ENCODE data around the gene MLYCD. TPM values are rescaled to one million over a fixed set of nuclear protein-coding genes. Genes with fewer than 3 reads are reported as not detected.
"Not testable (repeated sequence)": the region's sequence is repeated elsewhere in the genome, so short reads cannot be mapped to it uniquely, and the experiment has no call there.

Gene MLYCD
- total RNA-seq, 8 experiments from 2014 or later: 2.0 to 10.2 (median 3.0) TPM

DNA sequence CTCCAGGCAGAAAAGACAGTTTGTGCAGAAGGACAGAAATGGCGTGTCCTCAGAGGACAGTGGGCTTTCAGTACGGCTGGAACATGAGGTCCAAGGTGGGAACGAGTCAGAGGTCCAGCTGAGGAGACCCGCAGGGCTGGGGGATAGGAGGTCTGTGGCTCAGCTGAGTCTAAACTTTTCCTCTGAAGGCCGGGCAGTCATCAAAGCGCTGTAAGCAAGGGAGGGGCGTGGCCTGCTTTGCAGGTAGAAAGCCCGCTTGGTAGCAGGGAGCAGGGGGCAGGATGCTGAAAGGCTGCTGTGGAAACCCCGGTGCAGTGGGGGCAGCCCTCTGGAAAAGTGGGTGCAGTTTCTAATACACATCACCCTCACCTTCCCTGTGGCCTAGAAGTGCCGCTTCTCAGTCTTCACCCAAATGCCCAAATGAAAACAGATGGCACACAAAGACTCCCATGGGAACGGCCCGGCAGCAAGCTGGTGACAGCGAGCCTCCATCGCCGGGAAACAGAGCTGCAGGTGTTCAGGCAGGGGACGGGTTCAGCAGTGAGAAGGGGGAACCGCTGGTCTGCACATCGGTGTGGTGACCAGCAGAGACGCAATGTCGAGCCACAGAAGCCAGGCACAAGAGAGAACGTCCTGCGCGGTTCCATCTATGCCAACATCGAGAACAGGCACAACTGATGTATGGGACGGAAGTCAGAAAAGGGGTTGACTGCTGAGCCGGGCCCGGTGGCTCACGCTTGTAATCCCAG, 41.9 kb downstream of the MLYCD start:
- no peaks in the 10 kb centered on the region for H3K4me1 ChIP-seq (replicated peaks in 1 of 2)
- 51 to 98% (median 81%) methylated on average over 3 to 12 of the region's 28 CpGs; no CpG with 5 or more reads in 4 of the 10 experiments for WGBS, 10 experiments
- H3K27ac ChIP-seq: no peak overlapping the region
- peak in 3 of 8 experiments; percentile 10 to 31 (median 19) for ATAC-seq (replicated peaks in 6 of 8)
- in situ Hi-C loops (cut with MboI; ENCODE audit: low pct_unique_long_range_greater_than_20kb in 2 of 9, low sequenced_read_pairs in 9 of 9, unreplicated experiment in 9 of 9): loop anchor here in 1 of 9 experiments (25.0 kb wide), 1 partner anchor 546 kb away; no protein-coding TSS in a partner anchor
- H3K4me3 ChIP-seq: no peak overlapping the region

DNA sequence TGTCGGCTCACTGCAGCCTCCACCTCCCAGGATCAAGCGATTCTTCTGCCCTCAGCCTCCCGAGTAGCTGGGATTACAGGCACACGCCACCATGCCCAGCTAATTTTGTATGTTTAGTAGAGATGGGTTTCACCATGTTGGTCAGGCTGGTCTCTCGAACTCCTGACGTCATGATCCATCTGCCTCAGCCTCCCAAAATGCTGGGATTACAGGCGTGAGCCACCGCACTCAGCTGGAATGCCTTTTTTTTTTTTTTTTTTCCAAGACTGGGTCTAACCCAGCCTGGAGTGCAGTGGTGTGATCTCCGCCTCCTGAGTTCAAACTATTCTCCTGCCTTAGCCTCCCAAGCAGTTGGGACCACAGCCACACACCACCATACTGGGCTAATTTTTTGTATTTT, 42.6 kb downstream of the MLYCD start:
- WGBS, 10 experiments: 83 to 100% (median 96%) methylated on average over 1 to 6 of the region's 9 CpGs; no CpG with 5 or more reads in 4 of the 10 experiments
- H3K27ac ChIP-seq; H3K4me1 ChIP-seq (replicated peaks in 1 of 2); H3K4me3 ChIP-seq; ATAC-seq (replicated peaks in 6 of 8): not testable (repeated sequence)
- in situ Hi-C loops (cut with MboI; ENCODE audit: low pct_unique_long_range_greater_than_20kb in 2 of 9, low sequenced_read_pairs in 9 of 9, unreplicated experiment in 9 of 9): loop anchor here in 1 of 9 experiments (25.0 kb wide), 1 partner anchor 546 kb away; no protein-coding TSS in a partner anchor

DNA sequence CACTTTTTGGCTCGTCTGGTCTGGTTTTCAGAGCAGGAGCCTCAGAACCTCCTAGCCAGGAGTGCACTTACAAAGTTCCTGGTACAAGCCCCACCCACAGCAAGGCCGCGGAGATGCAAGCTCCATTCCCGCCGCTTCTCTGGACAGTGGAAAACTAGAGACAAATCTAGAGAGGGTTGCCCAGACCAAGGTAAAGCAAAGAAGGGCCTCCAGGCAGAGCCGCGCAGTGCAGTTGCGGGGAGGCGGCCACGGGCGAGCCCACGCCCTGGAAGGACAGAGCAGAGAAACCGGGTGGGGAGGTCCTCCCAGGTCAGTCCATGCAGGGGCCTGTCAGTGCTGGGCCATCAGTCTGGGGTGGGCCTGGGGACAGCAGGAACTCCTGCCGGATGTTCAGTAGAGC, 43.2 kb downstream of the MLYCD start:
- 80 to 97% (median 86%) methylated on average over 1 to 7 of the region's 14 CpGs; no CpG with 5 or more reads in 6 of the 10 experiments for WGBS, 10 experiments
- Histone ChIP-seq H3K27ac (no peak overlapping the region), H3K4me1 (replicated peaks in 1 of 2) (no peaks in the 10 kb centered on the region), H3K4me3 (no peak overlapping the region)
- ATAC-seq (replicated peaks in 6 of 8): no peak
- in situ Hi-C loops (cut with MboI; ENCODE audit: low pct_unique_long_range_greater_than_20kb in 2 of 9, low sequenced_read_pairs in 9 of 9, unreplicated experiment in 9 of 9): loop anchor here in 1 of 9 experiments (25.0 kb wide), 1 partner anchor 545 kb away; no protein-coding TSS in a partner anchor

DNA sequence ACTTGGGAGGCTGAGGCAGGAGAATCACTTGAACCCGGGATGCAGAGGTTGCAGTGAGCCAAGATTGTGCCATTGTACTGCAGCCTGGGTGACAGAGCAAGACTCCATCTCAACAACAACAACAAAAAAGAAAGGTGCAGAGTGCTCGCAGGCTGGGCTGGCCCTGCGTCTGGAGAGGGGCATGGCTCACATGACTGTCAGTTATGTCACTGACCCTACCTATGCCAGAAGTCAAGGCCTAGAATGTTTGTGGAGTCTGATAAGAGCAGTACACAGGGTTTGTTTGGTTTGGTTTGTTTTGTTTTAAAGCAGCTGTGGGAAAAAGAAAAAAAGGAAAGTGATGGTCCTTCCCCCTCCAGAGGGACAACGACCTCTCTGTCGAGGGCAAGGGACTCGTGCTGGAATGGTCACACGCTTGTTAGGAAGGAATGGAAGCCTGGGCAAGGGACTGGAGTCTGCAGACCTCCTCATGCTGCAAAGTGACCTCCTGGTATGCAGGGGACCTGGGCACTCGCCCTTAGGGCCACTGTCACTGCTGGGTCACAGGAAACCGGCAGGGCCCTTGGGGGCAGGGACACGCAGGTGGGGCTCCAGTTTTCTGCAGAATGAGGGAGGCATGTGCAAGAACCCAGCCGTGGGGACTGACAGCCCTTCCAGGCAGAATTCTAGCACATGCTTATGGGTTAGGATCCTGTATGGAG, 44.0 kb downstream of the MLYCD start:
- no peak for ATAC-seq (replicated peaks in 6 of 8)
- in situ Hi-C loops (cut with MboI; ENCODE audit: low pct_unique_long_range_greater_than_20kb in 2 of 9, low sequenced_read_pairs in 9 of 9, unreplicated experiment in 9 of 9): loop anchor here in 1 of 9 experiments (25.0 kb wide), 1 partner anchor 544 kb away; no protein-coding TSS in a partner anchor
- H3K4me1 ChIP-seq (replicated peaks in 1 of 2): no peaks in the 10 kb centered on the region
- no peak overlapping the region for H3K4me3 ChIP-seq
- 40 to 100% (median 82%) methylated on average over 1 to 7 of the region's 11 CpGs; no CpG with 5 or more reads in 2 of the 10 experiments for WGBS, 10 experiments
- no peak overlapping the region for H3K27ac ChIP-seq

DNA sequence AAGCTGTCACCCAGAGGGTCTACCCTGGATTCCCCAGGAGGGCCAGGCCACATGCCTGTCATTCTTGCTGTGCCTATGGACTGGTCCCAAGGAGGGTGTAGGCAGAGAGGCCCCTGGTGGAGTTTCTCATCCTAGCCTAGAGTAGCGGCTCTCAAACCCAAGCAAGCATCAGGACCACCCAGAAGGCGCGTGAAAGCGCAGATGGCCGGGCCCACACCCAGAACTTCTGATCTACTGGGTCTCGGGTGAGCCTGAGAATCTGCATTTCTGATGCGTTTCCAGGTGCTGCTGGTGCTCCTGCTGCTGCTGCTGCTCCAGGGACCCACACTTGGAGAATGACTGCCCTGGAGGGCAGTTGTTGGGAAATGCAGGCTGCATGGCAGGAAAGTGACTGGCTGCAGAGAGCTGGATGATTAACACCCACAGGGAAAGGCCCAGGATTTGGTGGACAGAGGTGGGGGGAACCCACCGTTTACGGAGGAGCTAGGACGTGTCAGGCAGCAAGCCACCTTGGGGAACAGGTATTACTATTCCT, 44.7 kb downstream of the MLYCD start:
- Histone ChIP-seq H3K4me3 (no peak overlapping the region), H3K27ac (no peak overlapping the region), H3K4me1 (replicated peaks in 1 of 2) (no peaks in the 10 kb centered on the region)
- ATAC-seq (replicated peaks in 6 of 8): no peak
- in situ Hi-C loops (cut with MboI; ENCODE audit: low pct_unique_long_range_greater_than_20kb in 2 of 9, low sequenced_read_pairs in 9 of 9, unreplicated experiment in 9 of 9): loop anchor here in 1 of 9 experiments (25.0 kb wide), 1 partner anchor 544 kb away; no protein-coding TSS in a partner anchor
- WGBS, 10 experiments: 20 to 100% (median 94%) methylated on average over 1 to 5 of the region's 10 CpGs; no CpG with 5 or more reads in 6 of the 10 experiments

DNA sequence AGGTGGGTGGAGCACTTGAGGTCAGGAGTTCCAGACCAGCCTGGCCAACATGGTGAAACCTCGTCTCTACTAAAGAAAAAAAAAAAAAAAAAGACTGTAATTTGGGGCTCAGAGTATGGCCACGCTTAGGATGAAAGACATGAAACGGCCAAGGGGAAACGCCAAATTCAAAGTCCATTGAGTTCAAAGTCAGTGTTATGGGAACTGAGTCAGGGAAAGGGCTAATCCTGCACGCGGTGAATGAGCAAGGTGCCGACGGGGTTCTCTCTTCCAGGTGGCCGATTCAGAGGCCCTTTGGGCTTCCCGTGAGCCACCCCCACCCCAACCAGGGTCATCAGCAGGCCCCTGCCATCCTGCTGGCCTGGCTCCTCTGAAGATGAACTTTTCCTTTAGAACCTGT, 46.7 kb downstream of the MLYCD start:
- no peak overlapping the region for H3K27ac ChIP-seq
- ATAC-seq (replicated peaks in 6 of 8): no peak
- no peaks in the 10 kb centered on the region for H3K4me1 ChIP-seq (replicated peaks in 1 of 2)
- H3K4me3 ChIP-seq: no peak overlapping the region
- in situ Hi-C loops (cut with MboI; ENCODE audit: low pct_unique_long_range_greater_than_20kb in 2 of 9, low sequenced_read_pairs in 9 of 9, unreplicated experiment in 9 of 9): loop anchor here in 1 of 9 experiments (25.0 kb wide), 1 partner anchor 542 kb away; no protein-coding TSS in a partner anchor
- WGBS, 10 experiments: 81 to 97% (median 92%) methylated on average over 2 to 10 of the region's 10 CpGs; no CpG with 5 or more reads in 2 of the 10 experiments

DNA sequence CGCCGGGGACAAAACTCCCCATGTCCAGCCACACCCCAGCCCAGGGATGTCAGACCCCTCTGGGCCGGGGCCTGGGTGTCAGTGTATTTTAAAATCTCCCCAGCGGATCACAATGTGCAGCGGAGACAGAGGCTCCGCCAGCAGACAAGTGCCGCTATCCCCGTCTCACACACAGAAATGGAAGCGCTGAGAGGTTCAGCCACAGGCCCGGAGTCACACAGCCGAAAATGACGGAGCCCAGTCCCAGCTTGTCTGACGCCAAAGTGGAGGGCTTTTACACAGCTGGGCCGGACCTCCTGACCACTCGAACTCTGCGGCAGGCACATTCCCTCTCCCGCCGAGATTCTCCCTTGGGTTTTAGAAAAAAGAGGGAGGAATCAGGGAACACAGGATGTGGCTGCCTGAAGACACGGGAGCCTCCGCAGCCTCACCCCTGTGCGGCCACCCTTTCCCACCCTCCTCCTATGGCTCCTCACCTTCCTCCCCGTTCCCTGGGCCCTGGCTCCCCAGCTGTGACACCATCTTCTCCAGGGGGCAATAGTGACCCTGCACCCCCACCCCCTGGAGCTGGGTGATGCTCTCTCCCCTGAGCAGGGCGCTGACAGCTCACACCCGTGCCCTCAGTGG, 47.4 kb downstream of the MLYCD start:
- 74 to 100% (median 87%) methylated on average over 1 to 14 of the region's 24 CpGs; no CpG with 5 or more reads in 4 of the 10 experiments for WGBS, 10 experiments
- in situ Hi-C loops (cut with MboI; ENCODE audit: low pct_unique_long_range_greater_than_20kb in 2 of 9, low sequenced_read_pairs in 9 of 9, unreplicated experiment in 9 of 9): loop anchor here in 1 of 9 experiments (25.0 kb wide), 1 partner anchor 541 kb away; no protein-coding TSS in a partner anchor
- Histone ChIP-seq H3K4me1 (replicated peaks in 1 of 2) (no peaks in the 10 kb centered on the region), H3K27ac (no peak overlapping the region), H3K4me3 (no peak overlapping the region)
- no peak for ATAC-seq (replicated peaks in 6 of 8)

DNA sequence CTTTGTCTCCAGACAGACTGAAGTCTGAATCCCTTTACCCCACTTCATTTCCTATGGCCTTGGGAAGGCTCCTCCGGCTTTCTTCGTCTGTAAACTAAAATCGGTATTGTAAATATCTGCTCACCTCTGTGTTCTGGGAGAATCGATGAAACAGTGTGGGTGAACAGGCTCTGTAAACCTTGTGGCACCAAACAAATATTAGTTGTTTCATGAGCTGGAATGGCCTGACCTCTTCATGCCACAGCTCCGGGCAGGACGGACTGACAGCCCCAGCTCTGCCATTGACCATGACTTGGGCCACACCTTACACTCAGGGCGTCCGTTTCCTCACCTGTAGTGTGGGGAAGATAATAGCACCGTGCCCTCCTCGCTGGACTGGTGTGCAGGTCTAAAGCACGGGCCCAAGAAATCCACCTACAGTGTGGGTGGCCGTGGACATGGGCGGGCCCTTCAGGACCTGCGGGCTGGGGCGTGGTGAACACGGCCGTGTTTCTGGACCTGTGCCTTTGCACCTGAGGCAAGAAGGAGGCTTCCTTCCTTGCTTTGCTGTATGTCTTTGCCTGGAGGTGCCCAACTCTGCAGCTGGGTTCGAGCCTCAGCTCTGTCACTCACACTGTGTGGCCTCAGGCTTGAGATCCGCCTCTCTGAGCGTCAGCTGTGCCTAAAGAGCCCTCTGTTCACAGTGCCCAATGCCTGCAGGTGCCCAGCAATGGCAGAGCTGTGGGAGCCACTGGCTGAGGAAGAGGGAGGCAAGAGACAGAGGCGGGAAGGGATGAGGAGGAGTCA, 48.1 kb downstream of the MLYCD start:
- no peak overlapping the region for H3K27ac ChIP-seq
- ATAC-seq (replicated peaks in 6 of 8): no peak
- WGBS, 10 experiments: 0 to 100% (median 60%) methylated on average over 1 to 4 of the region's 21 CpGs; no CpG with 5 or more reads in 5 of the 10 experiments
- no peak overlapping the region for H3K4me3 ChIP-seq
- in situ Hi-C loops (cut with MboI; ENCODE audit: low pct_unique_long_range_greater_than_20kb in 2 of 9, low sequenced_read_pairs in 9 of 9, unreplicated experiment in 9 of 9): loop anchor here in 1 of 9 experiments (25.0 kb wide), 1 partner anchor 540 kb away; no protein-coding TSS in a partner anchor
- no peaks in the 10 kb centered on the region for H3K4me1 ChIP-seq (replicated peaks in 1 of 2)

DNA sequence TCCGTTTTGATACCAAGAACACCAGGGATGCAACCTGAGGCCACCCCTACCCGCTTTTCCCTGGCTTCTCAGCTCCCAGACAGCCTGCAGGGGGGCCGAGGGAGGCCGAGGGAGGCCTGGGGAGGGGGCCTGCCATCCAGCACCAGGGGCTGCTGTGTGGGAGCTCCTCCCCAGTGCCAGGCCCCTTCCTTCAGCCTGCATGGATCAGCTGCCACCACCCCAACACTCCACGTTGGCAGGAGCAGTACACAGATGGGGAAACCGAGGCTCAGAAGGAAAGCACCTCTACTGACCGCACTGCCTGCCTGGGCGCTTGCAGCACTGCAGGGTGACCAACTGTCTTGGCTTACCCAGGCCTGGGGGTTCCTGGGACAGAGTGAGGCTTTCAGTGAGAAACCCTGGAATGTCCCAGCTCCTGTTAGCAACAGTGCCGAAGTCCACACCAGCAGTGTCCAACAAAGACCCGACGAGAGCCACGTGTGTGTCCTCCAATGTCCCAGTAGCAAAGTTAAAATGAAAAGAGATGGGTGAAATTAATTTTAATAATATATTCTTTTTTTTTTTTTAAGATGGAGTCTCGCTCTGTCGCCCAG, 48.8 kb downstream of the MLYCD start:
- no peak for ATAC-seq (replicated peaks in 6 of 8)
- WGBS, 10 experiments: 50 to 100% (median 95%) methylated on average over 1 to 6 of the region's 14 CpGs; no CpG with 5 or more reads in 2 of the 10 experiments
- Histone ChIP-seq H3K4me3 (no peak overlapping the region), H3K27ac (no peak overlapping the region), H3K4me1 (replicated peaks in 1 of 2) (peaks cover 3% of the 10 kb centered on the region in 2 donors)
- in situ Hi-C loops (cut with MboI; ENCODE audit: low pct_unique_long_range_greater_than_20kb in 2 of 9, low sequenced_read_pairs in 9 of 9, unreplicated experiment in 9 of 9): loop anchor here in 1 of 9 experiments (25.0 kb wide), 1 partner anchor 540 kb away; no protein-coding TSS in a partner anchor

DNA sequence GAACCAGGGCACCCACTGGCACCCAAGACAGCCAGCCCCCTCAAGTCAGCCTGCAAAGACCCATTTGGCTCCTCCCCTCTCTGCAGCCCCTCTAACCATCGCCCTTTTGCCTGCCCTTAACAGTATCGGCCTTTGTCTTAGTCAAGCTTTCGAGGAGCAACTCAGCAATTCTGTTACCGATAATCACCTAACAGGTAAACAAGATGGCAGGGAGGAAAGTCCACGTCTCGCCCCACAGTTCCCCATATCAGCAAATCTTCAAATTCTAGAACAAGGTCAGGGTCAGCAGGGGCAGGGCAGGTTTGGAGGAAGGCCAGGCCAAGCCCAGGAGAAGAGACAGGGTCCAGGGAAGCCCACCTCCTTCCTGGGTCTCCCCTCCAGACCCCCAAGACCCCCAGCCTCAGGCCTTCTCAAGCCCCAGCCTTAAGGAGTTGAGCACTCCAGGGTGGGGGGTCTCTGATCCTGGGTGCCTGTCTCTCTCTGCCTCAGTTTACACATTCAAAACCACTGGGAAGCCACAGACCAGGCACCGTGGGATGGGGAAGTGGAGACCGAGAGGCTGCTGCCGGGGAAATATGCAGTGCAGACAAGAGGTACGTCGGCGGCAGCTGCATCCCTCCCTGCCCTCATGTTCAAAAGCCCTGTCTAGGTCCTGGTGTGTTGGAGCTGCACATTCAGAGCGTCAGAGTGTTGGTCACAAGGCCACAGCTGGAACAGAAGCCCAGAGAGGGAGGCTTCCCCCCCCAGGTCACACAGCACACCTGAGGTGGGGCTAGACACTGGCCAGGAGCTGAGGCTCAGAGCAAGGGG, 50.2 kb downstream of the MLYCD start:
- H3K4me1 ChIP-seq (replicated peaks in 1 of 2): peaks cover 13 to 14% of the 10 kb centered on the region in 2 donors
- no peak for ATAC-seq (replicated peaks in 6 of 8)

DNA sequence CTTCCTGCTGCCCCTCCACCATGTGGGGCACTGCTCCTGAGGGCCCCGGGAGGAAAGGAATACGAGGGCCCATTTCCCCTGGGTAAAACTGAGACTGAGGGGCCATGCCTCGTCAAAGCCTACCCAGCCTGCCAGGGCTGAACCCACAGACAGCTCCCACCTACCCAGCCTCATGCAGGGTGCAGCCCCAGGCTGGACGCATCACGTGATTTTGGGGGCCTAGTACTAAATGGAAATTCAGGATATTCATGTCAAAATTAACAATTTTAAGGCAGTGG, 50.7 kb downstream of the MLYCD start:
- WGBS, 10 experiments: 40 to 60% methylated on average over 1 of the region's 5 CpGs; no CpG with 5 or more reads in 8 of the 10 experiments
- Histone ChIP-seq H3K27ac (no peak overlapping the region), H3K4me3 (no peak overlapping the region), H3K4me1 (replicated peaks in 1 of 2) (peaks cover 13 to 19% of the 10 kb centered on the region in 2 donors)
- in situ Hi-C loops (cut with MboI; ENCODE audit: low pct_unique_long_range_greater_than_20kb in 2 of 9, low sequenced_read_pairs in 9 of 9, unreplicated experiment in 9 of 9): loop anchor here in 4 of 9 experiments (10.0 to 25.0 kb wide), 3 partner anchors 113 to 538 kb away; no protein-coding TSS in a partner anchor
- no peak for ATAC-seq (replicated peaks in 6 of 8)

More for the DNA sequence above, 50.2 kb downstream of the MLYCD start:
- in situ Hi-C loops (cut with MboI; ENCODE audit: low pct_unique_long_range_greater_than_20kb in 2 of 9, low sequenced_read_pairs in 9 of 9, unreplicated experiment in 9 of 9): loop anchor here in 1 of 9 experiments (25.0 kb wide), 1 partner anchor 538 kb away; no protein-coding TSS in a partner anchor
- H3K4me3 ChIP-seq: no peak overlapping the region
- WGBS, 10 experiments: 77 to 100% (median 90%) methylated on average over 1 to 7 of the region's 13 CpGs; no CpG with 5 or more reads in 5 of the 10 experiments
- no peak overlapping the region for H3K27ac ChIP-seq
